AG09309 (cell line): ENCODE data around the gene MYOD1.

Experiments
- DNase-seq: peaks from one replicate; pipeline ENCODE4 v3.0.0-alpha.2; 2010; ENCODE audit warnings: low read depth
- H3K4me3 ChIP-seq: 2 replicates; pipeline ENCODE4 v1.5.1; 2011; ENCODE audit warnings: mild to moderate bottlenecking, low read depth, low read length, moderate library complexity; ENCODE audit not compliant: control insufficient read depth
- TF ChIP-seq, protein P1 (sequence below): IDR thresholded peaks from 2 replicates; pipeline ENCODE4 v1.5.1; 2011; ENCODE audit warnings: mild to moderate bottlenecking, low read depth, low read length, inconsistent platforms; ENCODE audit not compliant: insufficient read depth, control insufficient read depth; ENCODE audit errors: missing control alignments

Gene MYOD1

DNA sequence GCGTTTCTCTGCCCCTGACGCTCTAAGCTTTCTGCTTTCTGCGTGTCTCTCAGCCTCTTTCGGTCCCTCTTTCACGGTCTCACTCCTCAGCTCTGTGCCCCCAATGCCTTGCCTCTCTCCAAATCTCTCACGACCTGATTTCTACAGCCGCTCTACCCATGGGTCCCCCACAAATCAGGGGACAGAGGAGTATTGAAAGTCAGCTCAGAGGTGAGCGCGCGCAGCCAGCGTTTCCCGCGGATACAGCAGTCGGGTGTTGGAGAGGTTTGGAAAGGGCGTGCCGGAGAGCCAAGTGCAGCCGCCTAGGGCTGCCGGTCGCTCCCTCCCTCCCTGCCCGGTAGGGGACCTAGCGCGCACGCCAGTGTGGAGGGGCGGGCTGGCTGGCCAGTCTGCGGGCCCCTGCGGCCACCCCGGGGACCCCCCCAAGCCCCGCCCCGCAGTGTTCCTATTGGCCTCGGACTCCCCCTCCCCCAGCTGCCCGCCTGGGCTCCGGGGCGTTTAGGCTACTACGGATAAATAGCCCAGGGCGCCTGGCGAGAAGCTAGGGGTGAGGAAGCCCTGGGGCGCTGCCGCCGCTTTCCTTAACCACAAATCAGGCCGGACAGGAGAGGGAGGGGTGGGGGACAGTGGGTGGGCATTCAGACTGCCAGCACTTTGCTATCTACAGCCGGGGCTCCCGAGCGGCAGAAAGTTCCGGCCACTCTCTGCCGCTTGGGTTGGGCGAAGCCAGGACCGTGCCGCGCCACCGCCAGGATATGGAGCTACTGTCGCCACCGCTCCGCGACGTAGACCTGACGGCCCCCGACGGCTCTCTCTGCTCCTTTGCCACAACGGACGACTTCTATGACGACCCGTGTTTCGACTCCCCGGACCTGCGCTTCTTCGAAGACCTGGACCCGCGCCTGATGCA is at the start of gene MYOD1:
Gene MYOD1 (plus strand): TSS at position 544 of the 910 bp plus-strand sequence. CDS start 212 bp downstream, at position 756.
- TF ChIP-seq, protein P1, sequence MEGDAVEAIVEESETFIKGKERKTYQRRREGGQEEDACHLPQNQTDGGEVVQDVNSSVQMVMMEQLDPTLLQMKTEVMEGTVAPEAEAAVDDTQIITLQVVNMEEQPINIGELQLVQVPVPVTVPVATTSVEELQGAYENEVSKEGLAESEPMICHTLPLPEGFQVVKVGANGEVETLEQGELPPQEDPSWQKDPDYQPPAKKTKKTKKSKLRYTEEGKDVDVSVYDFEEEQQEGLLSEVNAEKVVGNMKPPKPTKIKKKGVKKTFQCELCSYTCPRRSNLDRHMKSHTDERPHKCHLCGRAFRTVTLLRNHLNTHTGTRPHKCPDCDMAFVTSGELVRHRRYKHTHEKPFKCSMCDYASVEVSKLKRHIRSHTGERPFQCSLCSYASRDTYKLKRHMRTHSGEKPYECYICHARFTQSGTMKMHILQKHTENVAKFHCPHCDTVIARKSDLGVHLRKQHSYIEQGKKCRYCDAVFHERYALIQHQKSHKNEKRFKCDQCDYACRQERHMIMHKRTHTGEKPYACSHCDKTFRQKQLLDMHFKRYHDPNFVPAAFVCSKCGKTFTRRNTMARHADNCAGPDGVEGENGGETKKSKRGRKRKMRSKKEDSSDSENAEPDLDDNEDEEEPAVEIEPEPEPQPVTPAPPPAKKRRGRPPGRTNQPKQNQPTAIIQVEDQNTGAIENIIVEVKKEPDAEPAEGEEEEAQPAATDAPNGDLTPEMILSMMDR: no peak
- no peak within 1 kb of the TSS for H3K4me3 ChIP-seq
- DNase-seq: no peak

DNA sequence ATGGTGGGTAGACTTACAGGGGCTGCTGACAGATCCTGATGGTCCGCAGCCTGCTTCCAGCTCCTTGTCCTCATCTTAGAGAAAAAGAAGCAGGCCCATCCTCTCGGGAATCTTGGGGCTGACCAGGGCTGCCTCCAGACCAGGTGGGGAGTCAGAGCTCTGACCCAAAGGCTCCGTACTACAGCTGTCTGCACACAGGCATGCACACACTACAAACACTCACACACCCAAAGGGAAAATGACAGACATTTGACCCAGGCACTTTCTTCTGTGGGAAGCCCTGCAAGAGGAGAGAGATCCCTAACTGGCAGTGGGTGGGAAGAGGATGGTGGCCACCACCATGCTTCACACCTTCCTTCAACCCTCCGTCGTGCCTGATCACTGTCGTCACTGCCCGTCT is 46.9 kb upstream of the MYOD1 start:
- no peak for DNase-seq
- no peak overlapping the region for H3K4me3 ChIP-seq
- TF ChIP-seq, protein P1: no peak

DNA sequence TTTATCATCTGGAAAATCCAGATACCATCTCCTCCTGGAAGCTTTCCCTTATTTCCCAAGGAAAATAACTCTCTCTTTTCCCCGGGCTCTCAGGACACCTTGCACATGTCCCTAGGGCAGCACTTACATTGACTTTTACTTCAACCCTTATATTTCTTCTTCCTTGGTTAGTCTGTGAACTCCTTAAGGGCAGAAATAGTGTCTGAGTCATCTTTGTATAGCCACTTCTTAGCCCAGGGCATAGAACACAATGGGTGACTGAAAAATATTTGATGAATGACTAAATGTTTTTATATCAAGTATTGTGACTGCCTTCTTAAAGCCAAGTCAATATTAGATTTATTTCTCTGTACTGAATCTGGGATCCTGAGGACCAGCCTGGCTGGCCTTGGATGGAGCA is 45.4 kb upstream of the MYOD1 start:
- no peak for DNase-seq
- TF ChIP-seq, protein P1: no peak
- no peak overlapping the region for H3K4me3 ChIP-seq

DNA sequence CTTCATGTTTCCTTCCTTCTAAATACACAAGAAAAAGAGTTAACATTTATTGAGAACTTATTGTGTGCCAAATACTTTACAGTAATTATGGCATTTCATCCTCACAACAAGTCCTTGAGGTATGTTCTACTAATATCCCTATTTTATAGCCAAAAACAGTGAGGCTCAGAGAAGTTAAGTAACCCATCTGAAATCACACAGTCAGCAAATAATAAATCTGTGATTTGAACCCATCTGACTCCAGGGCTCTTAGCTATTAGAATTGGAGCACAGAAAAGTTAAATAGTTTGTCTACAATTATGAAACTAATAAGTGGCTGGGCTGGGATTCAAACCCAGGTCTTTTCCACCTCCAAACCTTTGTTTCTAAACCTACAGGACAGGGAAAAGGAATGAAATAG is 36.5 kb upstream of the MYOD1 start:
- H3K4me3 ChIP-seq: no peak overlapping the region
- DNase-seq: no peak
- TF ChIP-seq, protein P1: no peak

DNA sequence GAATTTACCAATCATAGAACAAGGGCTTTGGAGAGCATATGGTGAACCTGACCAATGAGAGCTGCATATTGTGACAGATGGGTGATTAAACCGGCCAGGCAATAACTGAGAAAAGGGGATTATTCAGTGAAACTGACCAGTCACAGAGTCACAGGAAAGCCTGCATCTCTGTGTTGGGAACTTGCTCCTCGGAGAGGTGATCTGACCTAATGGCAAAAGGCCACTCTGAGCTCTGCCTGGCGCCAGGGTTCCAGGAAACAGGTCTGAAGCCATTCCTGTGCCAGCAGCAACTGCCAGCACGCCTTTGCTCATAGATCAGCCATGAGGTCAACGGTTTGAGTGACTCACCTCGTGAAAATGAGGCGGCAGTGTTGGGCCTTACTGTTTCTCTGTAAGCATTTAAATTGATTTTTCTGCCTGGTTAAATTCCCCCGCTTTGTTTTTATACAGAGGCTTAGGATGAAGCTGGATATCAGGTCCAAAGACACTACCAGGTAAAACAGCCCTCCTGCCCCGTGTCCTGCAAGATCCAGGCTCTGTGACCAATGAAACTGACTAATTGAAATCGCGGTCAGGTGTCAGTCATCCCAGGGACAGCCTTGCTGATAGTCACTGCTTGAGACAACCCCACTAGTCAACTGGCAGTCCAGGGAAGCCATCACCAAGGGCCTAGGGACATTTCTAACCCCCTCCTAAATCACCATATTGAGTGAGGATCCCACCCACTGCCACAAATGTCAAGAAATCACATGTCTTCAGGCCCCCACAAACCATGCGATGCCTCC is 35.8 kb upstream of the MYOD1 start:
- TF ChIP-seq, protein P1: no peak
- no peak for DNase-seq
- H3K4me3 ChIP-seq: no peak overlapping the region

DNA sequence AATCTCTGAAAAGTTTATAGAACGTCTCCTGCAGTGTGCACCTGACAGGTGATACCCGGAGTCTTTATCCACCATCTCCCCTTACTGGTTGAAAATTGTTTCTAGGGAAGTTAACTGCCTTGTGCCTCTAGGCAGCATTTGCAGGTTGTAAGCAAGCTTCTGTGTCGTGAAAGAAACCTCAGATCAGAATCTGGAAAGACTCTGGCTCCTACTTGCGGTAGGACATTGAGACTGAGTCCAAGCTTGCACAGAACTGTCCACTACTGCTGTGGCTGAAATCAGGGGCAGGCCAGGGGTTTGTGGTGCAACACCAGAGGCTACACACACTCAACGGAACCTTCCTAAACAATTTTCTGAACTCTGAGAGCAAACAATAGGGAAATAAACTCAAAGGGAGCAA is 34.8 kb upstream of the MYOD1 start:
- DNase-seq: no peak
- H3K4me3 ChIP-seq: no peak overlapping the region
- TF ChIP-seq, protein P1: no peak
